Esophagus squamous epithelium (tissue), 4 donors: ENCODE data around the gene CNNM4.

Experiments
- CTCF ChIP-seq, 6 experiments: fragments of 450-650 bp in 4 of 6; fragments of 200-600 bp in 2 of 6; sonication (generic) in 2 of 6; IDR thresholded peaks; one replicate each; pipeline ENCODE4 v1.5.1; 2016 to 2019; ENCODE audit warnings: antibody characterized with exemption in 6 of 6, mild to moderate bottlenecking in 4 of 6, moderate library complexity in 4 of 6
- POLR2A ChIP-seq, 4 donors: fragments of 450-650 bp; IDR thresholded peaks; one replicate each; pipeline ENCODE4 v1.6.1; 2017; ENCODE audit warnings: antibody characterized with exemption in 4 of 4, mild to moderate bottlenecking in 4 of 4, moderate library complexity in 3 of 4

- no peak for TF ChIP-seq POLR2A (IDR thresholded peaks at IDR 0.05)
- peak in 5 of 6 experiments; percentile 13 to 78 (median 59) for TF ChIP-seq CTCF (IDR thresholded peaks at IDR 0.05)
These were observed 507 bp downstream of the CNNM4 start for GRCh38 chr2:96760986-96761832.
